Right ventricle myocardium inferior (tissue), 1 donor: ENCODE data around the gene DCAF6. TPM values are rescaled to one million over a fixed set of nuclear protein-coding genes. Genes with fewer than 3 reads are reported as not detected.

Experiments
- ATAC-seq: fragments of 200-7000 bp; cut with Tn5 transposase; one replicate; pipeline ENCODE4 v1.9.1; 2020; ENCODE audit warnings: mild to moderate bottlenecking, moderate library complexity
- DNase-seq: peaks from one replicate; pipeline ENCODE4 v3.0.0; 2021; ENCODE audit errors: missing footprints
- intact Hi-C: fragments of 100-400 bp; cut with DNase I; formaldehyde crosslinking; loops from one replicate; pipeline ENCODE4 v1.11.0; 2022
- total RNA-seq: library from RNA; stranded (reverse); fragmentation: NEBNext Ultra II Directional; extraction: Animal tissue kit (Norgen Biotek cat#: 25700); gene quantifications from one replicate; pipeline ENCODE4 v1.2.1, GENCODE V29; 2021
- donor health status: DM: no; HTN: yes; CAD: no; lungs with severe emphysema.

DCAF6 gene
- total RNA-seq, 1 donor from 2014 or later: 231 TPM

- no peak for DNase-seq
- intact Hi-C loops: loop anchor here (10.0 kb wide), 2 partner anchors 155 to 295 kb away; partner anchors contain the start of genes DCAF6 and MPC2
- no peak for ATAC-seq
Observed at GRCh38 chr1:168089326-168089978, 153.0 kb downstream of the DCAF6 start.

- no peak for DNase-seq
- ATAC-seq: no peak
- intact Hi-C loops: loop anchor here (5.0 to 10.0 kb wide), 3 partner anchors 155 to 295 kb away; partner anchors contain the start of genes DCAF6 and MPC2
Observed at GRCh38 chr1:168089979-168090337, 153.5 kb downstream of the DCAF6 start.

- intact Hi-C loops: loop anchor here (5.0 kb wide), 1 partner anchor 232 kb away; no protein-coding TSS in a partner anchor
- no peak for ATAC-seq
- DNase-seq: no peak
Observed at GRCh38 chr1:168090395-168090794, 153.9 kb downstream of the DCAF6 start.

GRCh38 chr1:168091063-168091462 lies 154.6 kb downstream of the DCAF6 start:
- DNase-seq: no peak
- no peak for ATAC-seq
- intact Hi-C loops: loop anchor here (5.0 kb wide), 1 partner anchor 231 kb away; no protein-coding TSS in a partner anchor

GRCh38 chr1:168091720-168092550 lies 155.5 kb downstream of the DCAF6 start:
- DNase-seq (no peak), ATAC-seq (no peak)
- intact Hi-C loops: loop anchor here (5.0 kb wide), 1 partner anchor 230 kb away; no protein-coding TSS in a partner anchor

- no peak for DNase-seq
- ATAC-seq: no peak
- intact Hi-C loops: loop anchor here (5.0 kb wide), 1 partner anchor 230 kb away; no protein-coding TSS in a partner anchor
Observed at GRCh38 chr1:168092566-168093355, 156.3 kb downstream of the DCAF6 start.

- ATAC-seq (no peak), DNase-seq (no peak)
- intact Hi-C loops: loop anchor here (5.0 kb wide), 1 partner anchor 229 kb away; no protein-coding TSS in a partner anchor
Observed at GRCh38 chr1:168093616-168094015, 157.1 kb downstream of the DCAF6 start.

GRCh38 chr1:168095476-168095875 lies 159.0 kb downstream of the DCAF6 start:
- ATAC-seq (no peak), DNase-seq (no peak)
- intact Hi-C loops: no loop called here

- intact Hi-C loops: no loop called here
- DNase-seq: no peak
- no peak for ATAC-seq
Observed at GRCh38 chr1:168096296-168097165, 160.0 kb downstream of the DCAF6 start.

GRCh38 chr1:168097921-168098528 lies 161.5 kb downstream of the DCAF6 start:
- no peak for DNase-seq
- no peak for ATAC-seq
- intact Hi-C loops: no loop called here

GRCh38 chr1:168098534-168099320 lies 162.2 kb downstream of the DCAF6 start:
- intact Hi-C loops: no loop called here
- ATAC-seq (no peak), DNase-seq (no peak)

GRCh38 chr1:168099337-168099801 lies 162.9 kb downstream of the DCAF6 start:
- intact Hi-C loops: no loop called here
- DNase-seq: no peak
- no peak for ATAC-seq

- ATAC-seq (no peak), DNase-seq (no peak)
- intact Hi-C loops: no loop called here
Observed at GRCh38 chr1:168100315-168101002, 164.0 kb downstream of the DCAF6 start.

- no peak for DNase-seq
- intact Hi-C loops: no loop called here
- no peak for ATAC-seq
Observed at GRCh38 chr1:168101336-168101735, 164.9 kb downstream of the DCAF6 start.

GRCh38 chr1:168102487-168102886 lies 166.0 kb downstream of the DCAF6 start:
- ATAC-seq (no peak), DNase-seq (no peak)
- intact Hi-C loops: no loop called here

- intact Hi-C loops: no loop called here
- no peak for ATAC-seq
- no peak for DNase-seq
Observed at GRCh38 chr1:168104535-168104934, 168.1 kb downstream of the DCAF6 start.
